GM23338 (cell line): ENCODE measurements around the gene TRPC4AP. TPM values are rescaled to one million over a fixed set of nuclear protein-coding genes. Genes with fewer than 3 reads are reported as not detected.

ENCODE experiments used
- ATAC-seq: fragments of 200-7000 bp; cut with Tn5 transposase; 3 replicates; pipeline ENCODE4 v1.9.1; 2020
- DNase-seq: peaks from one replicate; pipeline ENCODE4 v3.0.0-alpha.2; 2015; ENCODE audit warnings: low spot score
- H2AFZ ChIP-seq: fragments of 200-600 bp; sonication (generic); 2 replicates; pipeline ENCODE4 v1.8.0; 2016; ENCODE audit warnings: antibody characterized with exemption, mild to moderate bottlenecking, moderate library complexity
- H3F3A ChIP-seq: fragments of 200-600 bp; sonication (generic); replicated peaks from 2 replicates; pipeline ENCODE4 v1.8.0; 2017; ENCODE audit warnings: antibody characterized with exemption, mixed run types, low read depth
- H3K27ac ChIP-seq: fragments of 200-600 bp; sonication (generic); 2 replicates; pipeline ENCODE4 v1.6.1; 2016; ENCODE audit warnings: low read depth
- H3K27me3 ChIP-seq: fragments of 200-600 bp; sonication (generic); 2 replicates; pipeline ENCODE4 v1.8.0; 2016; ENCODE audit warnings: mild to moderate bottlenecking, mixed run types, moderate library complexity; ENCODE audit not compliant: insufficient read depth
- H3K36me3 ChIP-seq: fragments of 200-600 bp; sonication (generic); 2 replicates; pipeline ENCODE4 v1.8.0; 2016; ENCODE audit warnings: mild to moderate bottlenecking; ENCODE audit not compliant: insufficient read depth
- H3K4me1 ChIP-seq: fragments of 200-600 bp; sonication (generic); 2 replicates; pipeline ENCODE4 v1.8.0; 2016; ENCODE audit warnings: mild to moderate bottlenecking, moderate library complexity; ENCODE audit not compliant: insufficient read depth
- H3K4me2 ChIP-seq: fragments of 200-600 bp; sonication (generic); 2 replicates; pipeline ENCODE4 v1.7.1; 2017; ENCODE audit warnings: mixed run types
- H3K4me3 ChIP-seq: fragments of 200-600 bp; sonication (generic); 2 replicates; pipeline ENCODE4 v1.6.1; 2016; ENCODE audit warnings: mixed run types
- H3K79me2 ChIP-seq: fragments of 200-600 bp; sonication (generic); replicated peaks from 2 replicates; pipeline ENCODE4 v1.8.0; 2017; ENCODE audit warnings: mild to moderate bottlenecking; ENCODE audit not compliant: insufficient read depth
- H3K9me2 ChIP-seq: fragments of 200-600 bp; sonication (generic); 2 replicates; pipeline ENCODE4 v1.8.0; 2017; ENCODE audit not compliant: insufficient read depth
- H4K20me1 ChIP-seq: fragments of 200-600 bp; sonication (generic); replicated peaks from 2 replicates; pipeline ENCODE4 v1.8.0; 2017; ENCODE audit warnings: mild to moderate bottlenecking; ENCODE audit not compliant: insufficient read depth
- H3K27ac Mint-ChIP-seq: 2 replicates; pipeline ENCODE4 v1.8.0; 2020; ENCODE audit warnings: inconsistent platforms, mild to moderate bottlenecking, moderate library complexity, mixed read lengths
- H3K27me3 Mint-ChIP-seq: 3 replicates; pipeline ENCODE4 v1.8.0; 2022; ENCODE audit warnings: low read depth, mild to moderate bottlenecking, moderate library complexity, mixed read lengths, inconsistent platforms; ENCODE audit not compliant: insufficient read depth, poor library complexity
- H3K36me3 Mint-ChIP-seq: 3 replicates; pipeline ENCODE4 v1.8.0; 2021; ENCODE audit warnings: low read depth, mild to moderate bottlenecking, inconsistent platforms, moderate library complexity, mixed read lengths
- H3K4me1 Mint-ChIP-seq: 3 replicates; pipeline ENCODE4 v1.8.0; 2020; ENCODE audit warnings: mild to moderate bottlenecking, inconsistent platforms, mixed read lengths
- H3K4me3 Mint-ChIP-seq: 3 replicates; pipeline ENCODE4 v1.8.0; 2021; ENCODE audit warnings: moderate library complexity, mild to moderate bottlenecking, inconsistent platforms, mixed read lengths
- H3K9me3 Mint-ChIP-seq: 3 replicates; pipeline ENCODE4 v1.8.0; 2020; ENCODE audit warnings: moderate library complexity, mild to moderate bottlenecking, inconsistent platforms, mixed read lengths
- EZH2 ChIP-seq: fragments of 200-600 bp; sonication (generic); IDR thresholded peaks from one replicate; pipeline ENCODE4 v1.8.0; 2017; ENCODE audit warnings: antibody characterized with exemption, mild to moderate bottlenecking, low read depth; ENCODE audit not compliant: unreplicated experiment
- NANOG ChIP-seq: IDR thresholded peaks from 2 replicates; pipeline ENCODE4 v1.6.1; 2016; ENCODE audit warnings: antibody characterized with exemption, borderline replicate concordance
- POLR2AphosphoS5 ChIP-seq: IDR thresholded peaks from 2 replicates; pipeline ENCODE4 v1.6.1; 2016; ENCODE audit warnings: antibody characterized with exemption, low read depth
- STAT1 ChIP-seq: IDR thresholded peaks from one replicate; pipeline ENCODE4 v1.6.1; 2016; ENCODE audit warnings: antibody characterized with exemption; ENCODE audit not compliant: unreplicated experiment
- ZNF114 ChIP-seq: fragments of 250-450 bp; sonication (Bioruptor Pico); IDR thresholded peaks from 2 replicates; pipeline ENCODE4 v1.5.0; 2020; ENCODE audit warnings: mild to moderate bottlenecking, moderate library complexity
- polyA plus RNA-seq: library from polyadenylated mRNA; unstranded; fragments of >200 nt; fragmentation: Nextera tagmentation; extraction: Ambion mirVana; gene quantifications from 2 replicates; pipeline ENCODE4 v1.2.1, GENCODE V29; 2016
- total RNA-seq: library from RNA; depleted of rRNA; stranded (reverse); fragments of >200 nt; shearing (Covaris generic); gene quantifications from 2 replicates; pipeline ENCODE4 v1.2.3, GENCODE V29; 2014
- TF ChIP-seq, protein P1 (sequence below): fragments of 250-450 bp; sonication (Bioruptor Pico); IDR thresholded peaks from 2 replicates; pipeline ENCODE4 v1.5.0; 2020; ENCODE audit warnings: mild to moderate bottlenecking, moderate library complexity
- TF ChIP-seq, protein P2 (sequence below): IDR thresholded peaks from one replicate; pipeline ENCODE4 v1.6.1; 2018; ENCODE audit warnings: antibody characterized with exemption; ENCODE audit not compliant: unreplicated experiment

The TRPC4AP gene
- total and polyA plus RNA-seq, 2 experiments from 2014 or later, result 48.8 to 89.5 TPM

DNA sequence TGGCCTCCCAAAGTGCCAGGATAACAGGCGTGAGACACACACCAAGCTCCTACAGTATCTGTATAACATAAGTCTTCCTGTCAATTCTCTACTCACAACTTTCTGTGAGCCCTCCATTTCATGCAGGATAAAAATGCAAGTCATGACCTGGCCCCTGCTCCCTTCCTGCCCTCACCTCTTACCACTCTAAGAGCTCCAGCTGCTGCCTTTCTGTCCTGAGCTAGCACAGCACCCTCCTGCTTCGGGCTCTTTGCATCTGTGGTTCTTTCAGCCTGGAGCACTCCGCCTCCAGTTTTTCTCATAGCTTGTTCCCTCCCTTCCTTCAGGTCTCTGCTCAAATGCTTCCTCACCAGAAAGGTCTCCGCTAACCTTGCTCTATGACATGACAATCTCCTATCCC, 23.7 kb upstream of the TRPC4AP start (continued):
- TF ChIP-seq, protein P1, sequence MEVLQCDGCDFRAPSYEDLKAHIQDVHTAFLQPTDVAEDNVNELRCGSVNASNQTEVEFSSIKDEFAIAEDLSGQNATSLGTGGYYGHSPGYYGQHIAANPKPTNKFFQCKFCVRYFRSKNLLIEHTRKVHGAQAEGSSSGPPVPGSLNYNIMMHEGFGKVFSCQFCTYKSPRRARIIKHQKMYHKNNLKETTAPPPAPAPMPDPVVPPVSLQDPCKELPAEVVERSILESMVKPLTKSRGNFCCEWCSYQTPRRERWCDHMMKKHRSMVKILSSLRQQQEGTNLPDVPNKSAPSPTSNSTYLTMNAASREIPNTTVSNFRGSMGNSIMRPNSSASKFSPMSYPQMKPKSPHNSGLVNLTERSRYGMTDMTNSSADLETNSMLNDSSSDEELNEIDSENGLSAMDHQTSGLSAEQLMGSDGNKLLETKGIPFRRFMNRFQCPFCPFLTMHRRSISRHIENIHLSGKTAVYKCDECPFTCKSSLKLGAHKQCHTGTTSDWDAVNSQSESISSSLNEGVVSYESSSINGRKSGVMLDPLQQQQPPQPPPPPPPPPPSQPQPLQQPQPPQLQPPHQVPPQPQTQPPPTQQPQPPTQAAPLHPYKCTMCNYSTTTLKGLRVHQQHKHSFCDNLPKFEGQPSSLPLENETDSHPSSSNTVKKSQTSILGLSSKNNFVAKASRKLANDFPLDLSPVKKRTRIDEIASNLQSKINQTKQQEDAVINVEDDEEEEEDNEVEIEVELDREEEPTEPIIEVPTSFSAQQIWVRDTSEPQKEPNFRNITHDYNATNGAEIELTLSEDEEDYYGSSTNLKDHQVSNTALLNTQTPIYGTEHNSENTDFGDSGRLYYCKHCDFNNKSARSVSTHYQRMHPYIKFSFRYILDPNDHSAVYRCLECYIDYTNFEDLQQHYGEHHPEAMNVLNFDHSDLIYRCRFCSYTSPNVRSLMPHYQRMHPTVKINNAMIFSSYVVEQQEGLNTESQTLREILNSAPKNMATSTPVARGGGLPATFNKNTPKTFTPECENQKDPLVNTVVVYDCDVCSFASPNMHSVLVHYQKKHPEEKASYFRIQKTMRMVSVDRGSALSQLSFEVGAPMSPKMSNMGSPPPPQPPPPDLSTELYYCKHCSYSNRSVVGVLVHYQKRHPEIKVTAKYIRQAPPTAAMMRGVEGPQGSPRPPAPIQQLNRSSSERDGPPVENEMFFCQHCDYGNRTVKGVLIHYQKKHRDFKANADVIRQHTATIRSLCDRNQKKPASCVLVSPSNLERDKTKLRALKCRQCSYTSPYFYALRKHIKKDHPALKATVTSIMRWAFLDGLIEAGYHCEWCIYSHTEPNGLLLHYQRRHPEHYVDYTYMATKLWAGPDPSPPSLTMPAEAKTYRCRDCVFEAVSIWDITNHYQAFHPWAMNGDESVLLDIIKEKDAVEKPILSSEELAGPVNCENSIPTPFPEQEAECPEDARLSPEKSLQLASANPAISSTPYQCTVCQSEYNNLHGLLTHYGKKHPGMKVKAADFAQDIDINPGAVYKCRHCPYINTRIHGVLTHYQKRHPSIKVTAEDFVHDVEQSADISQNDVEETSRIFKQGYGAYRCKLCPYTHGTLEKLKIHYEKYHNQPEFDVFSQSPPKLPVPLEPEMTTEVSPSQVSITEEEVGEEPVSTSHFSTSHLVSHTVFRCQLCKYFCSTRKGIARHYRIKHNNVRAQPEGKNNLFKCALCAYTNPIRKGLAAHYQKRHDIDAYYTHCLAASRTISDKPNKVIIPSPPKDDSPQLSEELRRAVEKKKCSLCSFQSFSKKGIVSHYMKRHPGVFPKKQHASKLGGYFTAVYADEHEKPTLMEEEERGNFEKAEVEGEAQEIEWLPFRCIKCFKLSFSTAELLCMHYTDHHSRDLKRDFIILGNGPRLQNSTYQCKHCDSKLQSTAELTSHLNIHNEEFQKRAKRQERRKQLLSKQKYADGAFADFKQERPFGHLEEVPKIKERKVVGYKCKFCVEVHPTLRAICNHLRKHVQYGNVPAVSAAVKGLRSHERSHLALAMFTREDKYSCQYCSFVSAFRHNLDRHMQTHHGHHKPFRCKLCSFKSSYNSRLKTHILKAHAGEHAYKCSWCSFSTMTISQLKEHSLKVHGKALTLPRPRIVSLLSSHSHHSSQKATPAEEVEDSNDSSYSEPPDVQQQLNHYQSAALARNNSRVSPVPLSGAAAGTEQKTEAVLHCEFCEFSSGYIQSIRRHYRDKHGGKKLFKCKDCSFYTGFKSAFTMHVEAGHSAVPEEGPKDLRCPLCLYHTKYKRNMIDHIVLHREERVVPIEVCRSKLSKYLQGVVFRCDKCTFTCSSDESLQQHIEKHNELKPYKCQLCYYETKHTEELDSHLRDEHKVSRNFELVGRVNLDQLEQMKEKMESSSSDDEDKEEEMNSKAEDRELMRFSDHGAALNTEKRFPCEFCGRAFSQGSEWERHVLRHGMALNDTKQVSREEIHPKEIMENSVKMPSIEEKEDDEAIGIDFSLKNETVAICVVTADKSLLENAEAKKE, result no peak
- TF ChIP-seq STAT1, result no peak
- TF ChIP-seq, protein P2, sequence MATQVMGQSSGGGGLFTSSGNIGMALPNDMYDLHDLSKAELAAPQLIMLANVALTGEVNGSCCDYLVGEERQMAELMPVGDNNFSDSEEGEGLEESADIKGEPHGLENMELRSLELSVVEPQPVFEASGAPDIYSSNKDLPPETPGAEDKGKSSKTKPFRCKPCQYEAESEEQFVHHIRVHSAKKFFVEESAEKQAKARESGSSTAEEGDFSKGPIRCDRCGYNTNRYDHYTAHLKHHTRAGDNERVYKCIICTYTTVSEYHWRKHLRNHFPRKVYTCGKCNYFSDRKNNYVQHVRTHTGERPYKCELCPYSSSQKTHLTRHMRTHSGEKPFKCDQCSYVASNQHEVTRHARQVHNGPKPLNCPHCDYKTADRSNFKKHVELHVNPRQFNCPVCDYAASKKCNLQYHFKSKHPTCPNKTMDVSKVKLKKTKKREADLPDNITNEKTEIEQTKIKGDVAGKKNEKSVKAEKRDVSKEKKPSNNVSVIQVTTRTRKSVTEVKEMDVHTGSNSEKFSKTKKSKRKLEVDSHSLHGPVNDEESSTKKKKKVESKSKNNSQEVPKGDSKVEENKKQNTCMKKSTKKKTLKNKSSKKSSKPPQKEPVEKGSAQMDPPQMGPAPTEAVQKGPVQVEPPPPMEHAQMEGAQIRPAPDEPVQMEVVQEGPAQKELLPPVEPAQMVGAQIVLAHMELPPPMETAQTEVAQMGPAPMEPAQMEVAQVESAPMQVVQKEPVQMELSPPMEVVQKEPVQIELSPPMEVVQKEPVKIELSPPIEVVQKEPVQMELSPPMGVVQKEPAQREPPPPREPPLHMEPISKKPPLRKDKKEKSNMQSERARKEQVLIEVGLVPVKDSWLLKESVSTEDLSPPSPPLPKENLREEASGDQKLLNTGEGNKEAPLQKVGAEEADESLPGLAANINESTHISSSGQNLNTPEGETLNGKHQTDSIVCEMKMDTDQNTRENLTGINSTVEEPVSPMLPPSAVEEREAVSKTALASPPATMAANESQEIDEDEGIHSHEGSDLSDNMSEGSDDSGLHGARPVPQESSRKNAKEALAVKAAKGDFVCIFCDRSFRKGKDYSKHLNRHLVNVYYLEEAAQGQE, result no peak
- TF ChIP-seq ZNF114 (CRISPR knock-in tag), result no peak

DNA sequence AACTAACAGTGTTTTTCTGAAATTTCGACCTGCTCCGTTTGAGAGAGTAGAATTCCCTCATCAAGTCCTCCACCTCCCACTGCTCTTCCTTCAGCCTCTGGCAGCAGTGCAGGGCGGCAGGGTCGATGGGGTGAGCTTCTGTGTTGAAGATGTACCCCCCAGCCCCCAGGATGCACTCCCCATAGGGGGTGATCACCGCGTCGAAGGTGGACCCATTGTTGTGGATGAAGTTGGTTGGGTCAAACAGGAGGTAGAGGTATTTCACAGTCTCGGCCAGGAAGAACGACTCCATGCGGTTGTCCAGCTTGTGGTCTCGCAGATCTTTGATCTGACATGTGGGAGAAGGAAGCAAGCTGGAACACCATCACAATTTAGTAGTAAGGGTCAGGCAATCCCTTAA, 23.0 kb upstream of the TRPC4AP start:
- no peak overlapping the region for H3K27ac ChIP-seq
- H4K20me1 ChIP-seq, result no peaks in the 10 kb centered on the region
- H3K27me3 Mint-ChIP-seq, result peaks cover 2% of the 10 kb centered on the region
- no peak overlapping the region for H2AFZ ChIP-seq
- peaks cover 17% of the 10 kb centered on the region; the same call in 2 of the 3 replicates for H3K36me3 Mint-ChIP-seq
- no peaks in the 10 kb centered on the region for H3K4me1 Mint-ChIP-seq
- H3F3A ChIP-seq, result no peaks in the 10 kb centered on the region
- no peak overlapping the region for H3K4me3 Mint-ChIP-seq
- H3K27me3 ChIP-seq, result no peaks in the 10 kb centered on the region
- no peaks in the 10 kb centered on the region for H3K4me1 ChIP-seq
- no peaks in the 10 kb centered on the region for H3K79me2 ChIP-seq
- DNase-seq (no peak), ATAC-seq (no peak)
- H3K4me3 ChIP-seq, result no peak overlapping the region
- H3K27ac Mint-ChIP-seq, result no peak overlapping the region
- H3K4me2 ChIP-seq, result no peak overlapping the region
- H3K9me3 Mint-ChIP-seq, result no peaks in the 10 kb centered on the region
- peaks cover 2% of the 10 kb centered on the region for H3K36me3 ChIP-seq
- no peaks in the 10 kb centered on the region for H3K9me2 ChIP-seq
- TF ChIP-seq, protein P1, result no peak
- TF ChIP-seq POLR2AphosphoS5 (no peak), NANOG (no peak), EZH2 (no peak)
